ENCODE measurements around the gene HTATIP2.
"Not testable (repeated sequence)": the region's sequence is repeated elsewhere in the genome, so short reads cannot be mapped to it uniquely, and the experiment has no call there.

HTATIP2 gene

GRCh38 chr11:20363500-20364340 lies at the start of gene HTATIP2:
HTATIP2 (plus strand) TSS chr11:20363714; CDS start chr11:20364238, 524 bp downstream.
- DNase-seq (ENCODE audit: extremely low read depth in 1 of 2, low read depth in 1 of 2), result peak in 1 of 2 donors; percentile 57

- DNase-seq (ENCODE audit: extremely low read depth in 1 of 2, low read depth in 1 of 2), result no peak
Measured at GRCh38 chr11:20315800-20316199, 47.7 kb upstream of the HTATIP2 start.

GRCh38 chr11:20321177-20321576 lies 42.3 kb upstream of the HTATIP2 start:
- DNase-seq (ENCODE audit: extremely low read depth in 1 of 2, low read depth in 1 of 2), result no peak

- DNase-seq (ENCODE audit: extremely low read depth in 1 of 2, low read depth in 1 of 2), result no peak
Measured at GRCh38 chr11:20327377-20327935, 36.1 kb upstream of the HTATIP2 start.

- no peak for DNase-seq (ENCODE audit: extremely low read depth in 1 of 2, low read depth in 1 of 2)
Measured at GRCh38 chr11:20336056-20336455, 27.5 kb upstream of the HTATIP2 start.

GRCh38 chr11:20337526-20338154 lies 25.9 kb upstream of the HTATIP2 start:
- DNase-seq (ENCODE audit: extremely low read depth in 1 of 2, low read depth in 1 of 2), result no peak

- no peak for DNase-seq (ENCODE audit: extremely low read depth in 1 of 2, low read depth in 1 of 2)
Measured at GRCh38 chr11:20342347-20343141, 21.0 kb upstream of the HTATIP2 start.

- no peak for DNase-seq (ENCODE audit: extremely low read depth in 1 of 2, low read depth in 1 of 2)
Measured at GRCh38 chr11:20351136-20351535, 12.4 kb upstream of the HTATIP2 start.

- DNase-seq (ENCODE audit: extremely low read depth in 1 of 2, low read depth in 1 of 2), result no peak
Measured at GRCh38 chr11:20351751-20352262, 11.7 kb upstream of the HTATIP2 start.

- DNase-seq (ENCODE audit: extremely low read depth in 1 of 2, low read depth in 1 of 2), result no peak
Measured at GRCh38 chr11:20353829-20354434, 9.6 kb upstream of the HTATIP2 start.

- DNase-seq (ENCODE audit: extremely low read depth in 1 of 2, low read depth in 1 of 2), result no peak
Measured at GRCh38 chr11:20355221-20356219, 8.0 kb upstream of the HTATIP2 start.

- DNase-seq (ENCODE audit: extremely low read depth in 1 of 2, low read depth in 1 of 2), result no peak
Measured at GRCh38 chr11:20357150-20357549, 6.4 kb upstream of the HTATIP2 start.

- DNase-seq (ENCODE audit: extremely low read depth in 1 of 2, low read depth in 1 of 2), result no peak
Measured at GRCh38 chr11:20360650-20361049, 2.9 kb upstream of the HTATIP2 start.

- DNase-seq (ENCODE audit: extremely low read depth in 1 of 2, low read depth in 1 of 2), result no peak
Measured at GRCh38 chr11:20362481-20362880, 1.0 kb upstream of the HTATIP2 start.

GRCh38 chr11:20363149-20363499 lies 390 bp upstream of the HTATIP2 start:
- no peak for DNase-seq (ENCODE audit: extremely low read depth in 1 of 2, low read depth in 1 of 2)

- no peak for DNase-seq (ENCODE audit: extremely low read depth in 1 of 2, low read depth in 1 of 2)
Measured at GRCh38 chr11:20364341-20364792, 853 bp downstream of the HTATIP2 start.

- DNase-seq (ENCODE audit: extremely low read depth in 1 of 2, low read depth in 1 of 2), result not testable (repeated sequence)
Measured at GRCh38 chr11:20365465-20365864, 2.0 kb downstream of the HTATIP2 start.

GRCh38 chr11:20367313-20367948 lies 3.9 kb downstream of the HTATIP2 start:
- DNase-seq (ENCODE audit: extremely low read depth in 1 of 2, low read depth in 1 of 2), result no peak

- no peak for DNase-seq (ENCODE audit: extremely low read depth in 1 of 2, low read depth in 1 of 2)
Measured at GRCh38 chr11:20368438-20368837, 4.9 kb downstream of the HTATIP2 start.
